Activated CD8-positive, alpha-beta memory T cell treated with anti-CD3 and anti-CD28 coated beads for 4 hours (primary cell): ENCODE data around the gene SMYD1.
"Not testable (repeated sequence)": the region's sequence is repeated elsewhere in the genome, so short reads cannot be mapped to it uniquely, and the experiment has no call there.

Source experiments
- DNase-seq, 2 donors: peaks; one replicate each; pipeline ENCODE4 v3.0.0-alpha.2; 2020; ENCODE audit warnings: low read depth in 2 of 2

Gene SMYD1

GRCh38 chr2:88067598-88067997 lies at the start of gene SMYD1:
TSS of gene SMYD1 (plus strand) at chr2:88067825. CDS start at chr2:88067865, 40 bp downstream.
- no peak for DNase-seq

- DNase-seq: not testable (repeated sequence)
Observed at GRCh38 chr2:88018077-88018805, 49.4 kb upstream of the SMYD1 start.

- no peak for DNase-seq
Observed at GRCh38 chr2:88018909-88019308, 48.7 kb upstream of the SMYD1 start.

- no peak for DNase-seq
Observed at GRCh38 chr2:88019985-88020384, 47.6 kb upstream of the SMYD1 start.

GRCh38 chr2:88022669-88022921 lies 45.0 kb upstream of the SMYD1 start:
- DNase-seq: no peak

GRCh38 chr2:88024509-88024908 lies 43.1 kb upstream of the SMYD1 start:
- DNase-seq: no peak

GRCh38 chr2:88027697-88028389 lies 39.8 kb upstream of the SMYD1 start:
- DNase-seq: no peak

GRCh38 chr2:88028931-88029330 lies 38.7 kb upstream of the SMYD1 start:
- DNase-seq: no peak

GRCh38 chr2:88032070-88032702 lies 35.4 kb upstream of the SMYD1 start:
- DNase-seq: no peak

GRCh38 chr2:88036182-88036581 lies 31.4 kb upstream of the SMYD1 start:
- no peak for DNase-seq

- no peak for DNase-seq
Observed at GRCh38 chr2:88036606-88037005, 31.0 kb upstream of the SMYD1 start.

GRCh38 chr2:88038263-88039105 lies 29.1 kb upstream of the SMYD1 start:
- DNase-seq: no peak

- DNase-seq: no peak
Observed at GRCh38 chr2:88042476-88042875, 25.1 kb upstream of the SMYD1 start.

- not testable (repeated sequence) for DNase-seq
Observed at GRCh38 chr2:88045561-88045960, 22.1 kb upstream of the SMYD1 start.

- no peak for DNase-seq
Observed at GRCh38 chr2:88048541-88048940, 19.1 kb upstream of the SMYD1 start.

GRCh38 chr2:88049622-88050021 lies 18.0 kb upstream of the SMYD1 start:
- DNase-seq: no peak

GRCh38 chr2:88051792-88052191 lies 15.8 kb upstream of the SMYD1 start:
- no peak for DNase-seq

GRCh38 chr2:88053296-88053695 lies 14.3 kb upstream of the SMYD1 start:
- no peak for DNase-seq

GRCh38 chr2:88053934-88054781 lies 13.5 kb upstream of the SMYD1 start:
- DNase-seq: no peak

GRCh38 chr2:88054782-88055370 lies 12.7 kb upstream of the SMYD1 start:
- no peak for DNase-seq
